Fibroblast of lung (primary cell): ENCODE data around the gene SPATA31A1. TPM values are rescaled to one million over a fixed set of nuclear protein-coding genes. Genes with fewer than 3 reads are reported as not detected.
"Not testable (repeated sequence)": the region's sequence is repeated elsewhere in the genome, so short reads cannot be mapped to it uniquely, and the experiment has no call there.

Source experiments
- DNase-seq, 2 donors: peaks; one replicate each; pipeline versions ENCODE4 v3.0.0 to v3.0.0-alpha.2; 2010; ENCODE audit warnings: low read depth in 2 of 2
- H2AFZ ChIP-seq: 2 replicates; pipeline ENCODE4 v1.5.1; 2012; ENCODE audit warnings: low read length, control low read depth, inconsistent platforms
- H3K27ac ChIP-seq: 2 replicates; pipeline ENCODE4 v1.5.1; 2011; ENCODE audit warnings: low read length, control low read depth; ENCODE audit not compliant: insufficient read depth
- H3K27me3 ChIP-seq: 2 replicates; pipeline ENCODE4 v1.5.1; 2011; ENCODE audit warnings: mild to moderate bottlenecking, low read length; ENCODE audit not compliant: control insufficient read depth, insufficient read depth
- H3K36me3 ChIP-seq: 2 replicates; pipeline ENCODE4 v1.5.1; 2011; ENCODE audit warnings: low read length; ENCODE audit not compliant: control insufficient read depth, insufficient read depth
- H3K4me1 ChIP-seq: 2 replicates; pipeline ENCODE4 v1.5.1; 2011; ENCODE audit warnings: low read length; ENCODE audit not compliant: control insufficient read depth, insufficient read depth; ENCODE audit errors: extremely low read depth
- H3K4me2 ChIP-seq: 2 replicates; pipeline ENCODE4 v1.5.1; 2011; ENCODE audit warnings: low read length, control low read depth; ENCODE audit not compliant: insufficient read depth; ENCODE audit errors: extremely low read depth
- H3K4me3 ChIP-seq, 4 experiments: fragments of 200-600 bp in 1 of 4; sonication (generic) in 1 of 4; replicated peaks in 1 of 4; 2 replicates each; pipeline ENCODE4 v1.5.1; 2011 to 2016; ENCODE audit warnings: low read length in 4 of 4, low read depth in 3 of 4, mild to moderate bottlenecking in 3 of 4, control low read depth in 2 of 4, inconsistent platforms in 1 of 4, mixed read lengths in 1 of 4; ENCODE audit not compliant: insufficient read depth in 1 of 4; ENCODE audit errors: control extremely low read depth in 1 of 4
- H3K79me2 ChIP-seq: 2 replicates; pipeline ENCODE4 v1.5.1; 2012; ENCODE audit warnings: mild to moderate bottlenecking, low read length, inconsistent platforms; ENCODE audit not compliant: control insufficient read depth, insufficient read depth
- H3K9ac ChIP-seq: 2 replicates; pipeline ENCODE4 v1.5.1; 2011; ENCODE audit warnings: mild to moderate bottlenecking, low read length, control low read depth; ENCODE audit not compliant: insufficient read depth
- H3K9me3 ChIP-seq: 2 replicates; pipeline ENCODE4 v1.5.1; 2012; ENCODE audit warnings: low read depth, low read length; ENCODE audit not compliant: control insufficient read depth, insufficient read depth
- H4K20me1 ChIP-seq: 2 replicates; pipeline ENCODE4 v1.5.1; 2011; ENCODE audit warnings: low read length; ENCODE audit not compliant: control insufficient read depth, insufficient read depth; ENCODE audit errors: extremely low read depth
- polyA minus RNA-seq: library from RNA; depleted of rRNA, polyadenylated mRNA; stranded (reverse); fragments of >200 nt; gene quantifications from 2 replicates; pipeline ENCODE4 v1.2.3, GENCODE V29; 2011; ENCODE audit warnings: low replicate concordance
- polyA plus RNA-seq, 2 donors: library from polyadenylated mRNA; depleted of rRNA in 1 of 2; stranded (reverse) in 1 of 2; unstranded in 1 of 2; fragments of >200 nt; gene quantifications; 2 replicates each; pipeline ENCODE4 v1.2.1, GENCODE V29; 2011 to 2012; ENCODE audit warnings: missing spikeins in 1 of 2
- total RNA-seq: library from RNA; depleted of rRNA; stranded (reverse); fragments of >200 nt; gene quantifications from 2 replicates; pipeline ENCODE4 v1.2.1, GENCODE V29; 2014

Gene SPATA31A1
- total RNA-seq (not detected in 2 replicates), polyA plus RNA-seq (not detected in 2 replicates), polyA minus RNA-seq (not detected in 2 replicates)
- polyA plus RNA-seq (2012), result not detected in 2 replicates

DNA sequence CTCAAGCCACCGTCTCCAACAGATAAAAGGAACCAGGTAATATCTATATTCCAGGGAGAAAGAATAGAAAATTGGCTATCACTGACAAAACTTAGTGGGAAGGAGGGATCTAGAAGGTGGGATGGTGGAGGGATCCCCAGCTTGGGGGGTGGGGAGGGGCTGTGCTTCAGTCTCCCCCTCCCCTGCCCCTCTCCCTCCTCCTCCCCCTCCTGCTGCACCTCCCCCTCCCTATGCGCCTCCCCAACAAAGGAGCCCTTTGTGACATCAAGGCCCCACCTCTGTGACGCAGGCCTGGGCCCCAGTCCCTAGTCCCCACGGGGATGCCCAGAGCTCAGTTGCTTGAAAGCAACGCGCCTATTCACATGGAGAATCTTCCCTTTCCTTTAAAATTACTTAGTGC lies at the start of gene SPATA31A1:
TSS of gene SPATA31A1 (plus strand) at position 301 of the 400 bp plus-strand sequence. CDS start at position 363, 62 bp downstream.
- not testable (repeated sequence) for H3K27ac ChIP-seq, H3K4me2 ChIP-seq, H3K9ac ChIP-seq, H3K9me3 ChIP-seq, H3K4me3 ChIP-seq, H4K20me1 ChIP-seq, DNase-seq, H3K4me1 ChIP-seq, H2AFZ ChIP-seq, H3K79me2 ChIP-seq, H3K27me3 ChIP-seq, H3K36me3 ChIP-seq

- not testable (repeated sequence) for DNase-seq, H4K20me1 ChIP-seq, H3K9me3 ChIP-seq, H2AFZ ChIP-seq, H3K36me3 ChIP-seq, H3K27me3 ChIP-seq, H3K4me3 ChIP-seq, H3K4me2 ChIP-seq, H3K79me2 ChIP-seq, H3K4me1 ChIP-seq, H3K9ac ChIP-seq, H3K27ac ChIP-seq
Observed at GRCh38 chr9:39407261-39408204, 52.1 kb downstream of the SPATA31A1 start.

- H4K20me1 ChIP-seq, H3K27ac ChIP-seq, H3K36me3 ChIP-seq, H3K4me2 ChIP-seq, H2AFZ ChIP-seq, H3K4me1 ChIP-seq, H3K27me3 ChIP-seq, H3K9me3 ChIP-seq, DNase-seq, H3K4me3 ChIP-seq, H3K9ac ChIP-seq, H3K79me2 ChIP-seq: not testable (repeated sequence)
Observed at GRCh38 chr9:39411254-39411940, 55.9 kb downstream of the SPATA31A1 start.

Other genes with a start within 250 kb of the SPATA31A1 start
- under 0.01 TPM in 1 of 2 replicates, not detected in the other for gene CNTNAP3, start 67.5 kb upstream of the SPATA31A1 start, total RNA-seq
- gene CNTNAP3, start 67.5 kb upstream of the SPATA31A1 start, polyA plus RNA-seq, result 0.01 and 0.11 TPM in 2 replicates